ENCODE data around the gene OPRM1.
"Not testable (repeated sequence)": the region's sequence is repeated elsewhere in the genome, so short reads cannot be mapped to it uniquely, and the experiment has no call there.

The OPRM1 gene

DNA sequence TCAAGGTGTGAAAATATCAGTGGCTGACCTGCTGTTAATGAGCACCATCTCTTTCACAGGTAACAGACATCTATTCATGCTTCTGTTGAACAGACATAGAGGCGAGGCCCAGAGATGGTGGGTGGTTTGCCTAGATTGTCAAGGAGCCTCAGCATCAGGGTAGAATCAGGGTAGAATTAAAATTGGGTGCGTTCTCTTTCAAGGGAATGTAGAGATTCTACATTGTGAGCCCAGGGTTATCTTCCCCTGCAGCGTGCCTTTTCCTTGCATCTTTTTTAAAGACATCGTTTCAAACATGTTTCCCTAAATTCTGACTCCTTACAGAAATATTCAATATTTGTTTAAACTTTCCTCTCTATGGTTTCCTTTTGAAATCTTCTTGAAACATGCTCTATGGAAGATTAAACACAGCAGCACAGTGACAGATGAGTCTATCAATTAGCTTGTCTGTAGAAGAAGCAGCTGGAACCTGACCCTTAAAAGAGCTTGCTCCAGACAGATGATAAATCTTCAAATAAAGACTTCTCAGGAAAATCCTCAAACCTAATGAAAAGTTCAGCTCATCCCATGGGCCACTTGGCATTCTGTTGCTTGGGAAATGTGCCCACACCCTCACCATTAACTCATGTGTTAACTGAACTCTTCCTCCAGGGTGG lies 197.7 kb downstream of the OPRM1 start:
- H3K4ac ChIP-seq (ENCODE audit: low read depth in 1 of 2, low read length in 2 of 2) = no peak overlapping the region
- H3K36me3 ChIP-seq (ENCODE audit: control insufficient read depth in 1 of 2, insufficient read depth in 2 of 2, low read depth in 1 of 2, low read length in 2 of 2) = no peaks in the 10 kb centered on the region
- H3K9me3 ChIP-seq (ENCODE audit: control insufficient read depth, low read length) = no peaks in the 10 kb centered on the region
- no peak overlapping the region for H2AFZ ChIP-seq (ENCODE audit: low read depth, low read length)
- H3K9ac ChIP-seq (ENCODE audit: low read length) = no peak overlapping the region
- H2BK12ac ChIP-seq (ENCODE audit: low read length in 2 of 2) = peak overlapping the region in 1 of 2 experiments; percentile 54
- no peak for DNase-seq
- H2BK120ac ChIP-seq (ENCODE audit: low read depth, low read length) = no peak overlapping the region
- WGBS = 93% methylated on average over 4 of the region's 4 CpGs
- no peak overlapping the region for H3K4me2 ChIP-seq (ENCODE audit: low read length, poor library complexity, severe bottlenecking)
- no peak overlapping the region for H3K4me3 ChIP-seq (ENCODE audit: insufficient read depth in 1 of 2, low read depth in 1 of 2, low read length in 2 of 2)
- no peak overlapping the region for H3K14ac ChIP-seq (ENCODE audit: low read length in 2 of 2)
- H3K27ac ChIP-seq (ENCODE audit: low read length, poor library complexity, severe bottlenecking) = no peak overlapping the region
- H2BK15ac ChIP-seq (ENCODE audit: low read depth, poor library complexity, severe bottlenecking) = no peak overlapping the region
- no peaks in the 10 kb centered on the region for H3K79me1 ChIP-seq (replicated peaks; ENCODE audit: low read length, poor library complexity, severe bottlenecking)
- no peak overlapping the region for H2AK5ac ChIP-seq (ENCODE audit: low read length, severe bottlenecking)
- H3K27me3 ChIP-seq (ENCODE audit: control insufficient read depth in 1 of 2, insufficient read depth in 1 of 2, low read length in 2 of 2) = no peaks in the 10 kb centered on the region
- peaks cover 2% of the 10 kb centered on the region for H3K4me1 ChIP-seq (ENCODE audit: control insufficient read depth, insufficient read depth, low read depth, low read length)
- no peak overlapping the region for H2BK5ac ChIP-seq (ENCODE audit: low read depth, low read length, poor library complexity, severe bottlenecking)
- H3K18ac ChIP-seq (ENCODE audit: low read depth in 1 of 2, low read length in 2 of 2) = no peak overlapping the region
- H3K23ac ChIP-seq (ENCODE audit: low read length in 2 of 2) = no peak overlapping the region
- H4K91ac ChIP-seq (ENCODE audit: low read length) = no peak overlapping the region
- no peak overlapping the region for H4K8ac ChIP-seq (ENCODE audit: low read length)

DNA sequence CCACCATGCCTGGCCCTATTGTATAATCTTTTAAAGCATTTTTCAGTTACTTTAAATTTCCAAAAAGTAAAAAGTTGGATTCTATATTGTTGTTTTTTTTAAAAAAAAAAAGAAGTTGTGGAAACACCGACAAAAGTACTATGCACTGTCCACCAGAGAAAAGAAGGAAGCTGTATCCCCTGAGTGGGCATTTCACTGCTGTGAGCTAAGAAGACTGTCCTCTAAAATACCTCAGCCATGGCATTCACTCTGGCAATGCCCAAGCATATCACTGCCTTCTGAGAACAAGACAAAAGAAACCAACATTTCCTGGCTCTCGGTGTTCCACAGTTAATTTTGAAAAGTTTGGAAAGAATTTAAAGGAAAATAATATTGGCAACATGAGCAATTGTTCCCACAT lies 199.8 kb downstream of the OPRM1 start:
- Histone ChIP-seq H3K23ac (ENCODE audit: low read length in 2 of 2) (no peak overlapping the region), H2AK5ac (ENCODE audit: low read length, severe bottlenecking) (no peak overlapping the region), H4K8ac (ENCODE audit: low read length) (no peak overlapping the region), H2BK120ac (ENCODE audit: low read depth, low read length) (no peak overlapping the region), H3K9ac (ENCODE audit: low read length) (no peak overlapping the region), H3K36me3 (ENCODE audit: control insufficient read depth in 1 of 2, insufficient read depth in 2 of 2, low read depth in 1 of 2, low read length in 2 of 2) (no peaks in the 10 kb centered on the region), H4K91ac (ENCODE audit: low read length) (no peak overlapping the region), H3K4ac (ENCODE audit: low read depth in 1 of 2, low read length in 2 of 2) (no peak overlapping the region), H3K9me3 (ENCODE audit: control insufficient read depth, low read length) (no peaks in the 10 kb centered on the region), H3K18ac (ENCODE audit: low read depth in 1 of 2, low read length in 2 of 2) (no peak overlapping the region), H3K4me3 (ENCODE audit: insufficient read depth in 1 of 2, low read depth in 1 of 2, low read length in 2 of 2) (no peak overlapping the region), H3K4me1 (ENCODE audit: control insufficient read depth, insufficient read depth, low read depth, low read length) (no peaks in the 10 kb centered on the region), H3K27me3 (ENCODE audit: control insufficient read depth in 1 of 2, insufficient read depth in 1 of 2, low read length in 2 of 2) (no peaks in the 10 kb centered on the region), H2BK5ac (ENCODE audit: low read depth, low read length, poor library complexity, severe bottlenecking) (no peak overlapping the region), H2BK15ac (ENCODE audit: low read depth, poor library complexity, severe bottlenecking) (no peak overlapping the region), H2BK12ac (ENCODE audit: low read length in 2 of 2) (no peak overlapping the region), H3K79me1 (replicated peaks; ENCODE audit: low read length, poor library complexity, severe bottlenecking) (no peaks in the 10 kb centered on the region), H3K4me2 (ENCODE audit: low read length, poor library complexity, severe bottlenecking) (no peak overlapping the region), H3K14ac (ENCODE audit: low read length in 2 of 2) (no peak overlapping the region), H3K27ac (ENCODE audit: low read length, poor library complexity, severe bottlenecking) (no peak overlapping the region), H2AFZ (ENCODE audit: low read depth, low read length) (no peak overlapping the region)
- DNase-seq = no peak
- WGBS = 100% methylated on average over 1 of the region's 2 CpGs

DNA sequence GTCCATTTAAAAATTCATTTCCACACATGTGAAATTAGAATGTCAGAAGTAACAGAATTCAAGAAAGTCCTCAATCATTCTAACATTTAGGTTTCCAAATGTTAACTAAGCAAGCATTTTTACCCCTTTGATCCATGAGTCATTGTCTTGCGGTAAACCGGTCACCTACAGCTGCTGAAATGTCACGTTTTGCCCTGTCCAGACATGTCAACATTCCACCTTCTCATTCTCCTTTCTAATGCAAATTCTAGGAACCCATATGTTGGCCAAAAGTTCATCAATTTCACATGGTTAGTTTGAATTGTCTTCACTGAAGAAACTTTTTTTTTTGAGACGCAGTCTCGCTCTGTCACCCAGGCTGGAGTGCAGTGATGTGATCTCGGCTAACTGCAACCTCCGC lies 200.4 kb downstream of the OPRM1 start:
- H3K23ac ChIP-seq (ENCODE audit: low read length in 2 of 2) = no peak overlapping the region
- H3K4me3 ChIP-seq (ENCODE audit: insufficient read depth in 1 of 2, low read depth in 1 of 2, low read length in 2 of 2) = no peak overlapping the region
- DNase-seq = no peak
- no peaks in the 10 kb centered on the region for H3K9me3 ChIP-seq (ENCODE audit: control insufficient read depth, low read length)
- no peaks in the 10 kb centered on the region for H3K79me1 ChIP-seq (replicated peaks; ENCODE audit: low read length, poor library complexity, severe bottlenecking)
- no peaks in the 10 kb centered on the region for H3K4me1 ChIP-seq (ENCODE audit: control insufficient read depth, insufficient read depth, low read depth, low read length)
- H3K27ac ChIP-seq (ENCODE audit: low read length, poor library complexity, severe bottlenecking) = no peak overlapping the region
- H3K4ac ChIP-seq (ENCODE audit: low read depth in 1 of 2, low read length in 2 of 2) = no peak overlapping the region
- no peak overlapping the region for H3K9ac ChIP-seq (ENCODE audit: low read length)
- H2AK5ac ChIP-seq (ENCODE audit: low read length, severe bottlenecking) = no peak overlapping the region
- no peak overlapping the region for H4K8ac ChIP-seq (ENCODE audit: low read length)
- no peak overlapping the region for H3K18ac ChIP-seq (ENCODE audit: low read depth in 1 of 2, low read length in 2 of 2)
- H2AFZ ChIP-seq (ENCODE audit: low read depth, low read length) = no peak overlapping the region
- no peak overlapping the region for H4K91ac ChIP-seq (ENCODE audit: low read length)
- no peaks in the 10 kb centered on the region for H3K27me3 ChIP-seq (ENCODE audit: control insufficient read depth in 1 of 2, insufficient read depth in 1 of 2, low read length in 2 of 2)
- H3K14ac ChIP-seq (ENCODE audit: low read length in 2 of 2) = no peak overlapping the region
- H2BK15ac ChIP-seq (ENCODE audit: low read depth, poor library complexity, severe bottlenecking) = no peak overlapping the region
- H2BK5ac ChIP-seq (ENCODE audit: low read depth, low read length, poor library complexity, severe bottlenecking) = no peak overlapping the region
- H2BK120ac ChIP-seq (ENCODE audit: low read depth, low read length) = no peak overlapping the region
- H3K36me3 ChIP-seq (ENCODE audit: control insufficient read depth in 1 of 2, insufficient read depth in 2 of 2, low read depth in 1 of 2, low read length in 2 of 2) = no peaks in the 10 kb centered on the region
- 80% methylated on average over 6 of the region's 7 CpGs for WGBS
- no peak overlapping the region for H2BK12ac ChIP-seq (ENCODE audit: low read length in 2 of 2)
- no peak overlapping the region for H3K4me2 ChIP-seq (ENCODE audit: low read length, poor library complexity, severe bottlenecking)

DNA sequence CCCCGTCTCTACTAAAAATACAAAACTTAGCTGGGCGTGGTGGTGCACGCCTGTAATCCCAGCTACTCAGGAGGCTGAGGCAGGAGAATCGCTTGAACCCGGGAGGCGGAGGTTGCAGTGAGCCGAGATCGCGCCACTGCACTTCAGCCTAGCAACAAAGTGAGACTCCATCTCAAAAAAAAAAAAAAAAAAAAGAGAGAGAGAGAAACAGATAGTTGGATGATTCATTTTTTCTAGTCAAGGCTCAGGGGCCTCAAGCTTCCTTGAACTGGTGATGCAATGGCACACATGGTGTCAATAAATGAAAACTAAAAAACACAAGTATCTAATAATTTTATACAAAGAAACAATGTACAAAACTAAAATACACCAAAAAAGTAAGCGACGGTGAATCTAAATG lies 202.0 kb downstream of the OPRM1 start:
- not testable (repeated sequence) for H3K18ac ChIP-seq (ENCODE audit: low read depth in 1 of 2, low read length in 2 of 2); H2BK12ac ChIP-seq (ENCODE audit: low read length in 2 of 2); H3K27ac ChIP-seq (ENCODE audit: low read length, poor library complexity, severe bottlenecking); H3K23ac ChIP-seq (ENCODE audit: low read length in 2 of 2); H4K91ac ChIP-seq (ENCODE audit: low read length); H2BK120ac ChIP-seq (ENCODE audit: low read depth, low read length); H3K4me1 ChIP-seq (ENCODE audit: control insufficient read depth, insufficient read depth, low read depth, low read length); H3K4ac ChIP-seq (ENCODE audit: low read depth in 1 of 2, low read length in 2 of 2); H2BK15ac ChIP-seq (ENCODE audit: low read depth, poor library complexity, severe bottlenecking); H3K27me3 ChIP-seq (ENCODE audit: control insufficient read depth in 1 of 2, insufficient read depth in 1 of 2, low read length in 2 of 2); H3K14ac ChIP-seq (ENCODE audit: low read length in 2 of 2); H2AFZ ChIP-seq (ENCODE audit: low read depth, low read length); H3K36me3 ChIP-seq (ENCODE audit: control insufficient read depth in 1 of 2, insufficient read depth in 2 of 2, low read depth in 1 of 2, low read length in 2 of 2); H3K9me3 ChIP-seq (ENCODE audit: control insufficient read depth, low read length); H3K9ac ChIP-seq (ENCODE audit: low read length); H3K4me2 ChIP-seq (ENCODE audit: low read length, poor library complexity, severe bottlenecking); H3K79me1 ChIP-seq (replicated peaks; ENCODE audit: low read length, poor library complexity, severe bottlenecking); H4K8ac ChIP-seq (ENCODE audit: low read length); H2AK5ac ChIP-seq (ENCODE audit: low read length, severe bottlenecking); H3K4me3 ChIP-seq (ENCODE audit: insufficient read depth in 1 of 2, low read depth in 1 of 2, low read length in 2 of 2); H2BK5ac ChIP-seq (ENCODE audit: low read depth, low read length, poor library complexity, severe bottlenecking)
- 89% methylated on average over 3 of the region's 11 CpGs for WGBS
- DNase-seq = peak; percentile 37
